K562 (cell line): ENCODE data around the gene PCP2. TPM values are rescaled to one million over a fixed set of nuclear protein-coding genes. Genes with fewer than 3 reads are reported as not detected.

Experiments used
- ATF4 ChIP-seq: fragments of 450-650 bp; formaldehyde crosslinking; IDR thresholded peaks from 2 replicates; pipeline ENCODE4 v1.4.0; 2022; ENCODE audit warnings: mild to moderate bottlenecking, moderate library complexity
- BACH1 ChIP-seq: fragments of 200-800 bp; sonication (Bioruptor generic); IDR thresholded peaks from 2 replicates; pipeline ENCODE4 v1.6.1; 2016; ENCODE audit warnings: missing genetic modification characterization, missing compliant biosample characterization
- BHLHE40 ChIP-seq: IDR thresholded peaks from 2 replicates; pipeline ENCODE4 v1.6.1; 2011; ENCODE audit warnings: low read length, improper control_type of control experiment
- CBFA2T3 ChIP-seq: fragments of 450-650 bp; IDR thresholded peaks from 2 replicates; pipeline ENCODE4 v1.6.1; 2017
- CBX1 ChIP-seq: sonication (generic); IDR thresholded peaks from 2 replicates; pipeline ENCODE4 v1.6.1; 2016; ENCODE audit warnings: antibody characterized with exemption, low read depth, mild to moderate bottlenecking
- ESRRB ChIP-seq: fragments of 250-450 bp; sonication (Bioruptor Pico); IDR thresholded peaks from 2 replicates; pipeline ENCODE4 v1.5.0; 2020; ENCODE audit warnings: mild to moderate bottlenecking, moderate library complexity, borderline replicate concordance
- FOXK1 ChIP-seq: sonication (generic); formaldehyde crosslinking; IDR thresholded peaks from 2 replicates; pipeline ENCODE4 v1.8.0; 2022; ENCODE audit warnings: missing genetic modification reagents, mild to moderate bottlenecking, borderline replicate concordance
- HDAC1 ChIP-seq, 2 experiments: fragments of 450-650 bp; IDR thresholded peaks; 2 replicates each; pipeline ENCODE4 v1.6.1; 2016 to 2017; ENCODE audit warnings: inconsistent platforms in 1 of 2, mild to moderate bottlenecking in 1 of 2, moderate library complexity in 1 of 2
- KLF13 ChIP-seq: fragments of 450-650 bp; IDR thresholded peaks from 2 replicates; pipeline ENCODE4 v1.6.1; 2016; ENCODE audit warnings: missing genetic modification characterization, low read depth, mild to moderate bottlenecking, missing compliant biosample characterization, moderate library complexity, borderline replicate concordance
- MYNN ChIP-seq, 2 experiments: sonication (generic); formaldehyde crosslinking in 1 of 2; IDR thresholded peaks; 2 replicates each; pipeline versions ENCODE4 v1.5.0 to v1.6.1; 2016 to 2020; ENCODE audit warnings: antibody characterized with exemption in 1 of 2, missing genetic modification reagents in 1 of 2
- NFRKB ChIP-seq: fragments of 450-650 bp; IDR thresholded peaks from 2 replicates; pipeline ENCODE4 v1.6.1; 2016; ENCODE audit warnings: low read depth
- POLR2B ChIP-seq: fragments of 450-650 bp; IDR thresholded peaks from 2 replicates; pipeline ENCODE4 v1.6.1; 2018; ENCODE audit warnings: low read depth; ENCODE audit not compliant: partially characterized antibody
- PTTG1 ChIP-seq: fragments of 450-650 bp; IDR thresholded peaks from 2 replicates; pipeline ENCODE4 v1.6.1; 2016; ENCODE audit warnings: low read depth, mild to moderate bottlenecking, missing genetic modification characterization, missing compliant biosample characterization
- REST ChIP-seq, 2 experiments: fragments of 450-650 bp; formaldehyde crosslinking in 1 of 2; IDR thresholded peaks; 2 replicates each; pipeline versions ENCODE4 v1.4.0 to v1.6.1; 2014 to 2020; ENCODE audit warnings: mild to moderate bottlenecking in 2 of 2, borderline replicate concordance in 1 of 2, low read depth in 1 of 2
- ZFX ChIP-seq: sonication (generic); formaldehyde crosslinking; IDR thresholded peaks from 2 replicates; pipeline ENCODE4 v1.8.0; 2022; ENCODE audit warnings: mild to moderate bottlenecking, missing genetic modification reagents, moderate library complexity
- polyA plus RNA-seq, 8 experiments: library from polyadenylated mRNA; depleted of rRNA in 4 of 8; stranded (reverse) in 5 of 8; unstranded in 3 of 8; fragments of >200 nt; fragmentation: Nextera tagmentation in 2 of 8; fragmentation: Illumina TruSeq in 1 of 8; extraction: Ambion mirVana in 2 of 8; extraction: Trizol in 1 of 8; gene quantifications; 2 replicates each; pipeline versions ENCODE4 v1.2.1 to v1.2.3, GENCODE V29; 2011 to 2014; ENCODE audit warnings: inconsistent platforms in 1 of 8, missing spikeins in 1 of 8
- total RNA-seq, 7 experiments: library from RNA; depleted of rRNA in 6 of 7; stranded (reverse); fragments of >200 nt in 6 of 7; fragmentation: Illumina TruSeq in 2 of 7; extraction: Trizol in 2 of 7; gene quantifications; 2 replicates each; pipeline versions ENCODE4 v1.2.1 to v1.2.3, GENCODE V29; 2011 to 2021; ENCODE audit warnings: low replicate concordance in 1 of 7
- TF ChIP-seq, protein P1 (sequence below), 2 experiments: fragments of 200-800 bp in 1 of 2; sonication (Bioruptor generic) in 1 of 2; sonication (generic) in 1 of 2; formaldehyde crosslinking in 1 of 2; IDR thresholded peaks in 1 of 2; conservative IDR thresholded peaks in 1 of 2; 2 replicates each; pipeline versions ENCODE4 v1.5.0 to v1.6.1; 2016 to 2020; ENCODE audit warnings: missing compliant biosample characterization in 1 of 2, missing genetic modification characterization in 1 of 2, missing genetic modification reagents in 1 of 2

Gene PCP2
- total and polyA plus RNA-seq, 9 of the 15 experiments (the other 6 are each of a cell fraction or from before 2014, with no cell fraction given): 0.17 to 1.3 (median 0.49) TPM; not detected in 3

DNA sequence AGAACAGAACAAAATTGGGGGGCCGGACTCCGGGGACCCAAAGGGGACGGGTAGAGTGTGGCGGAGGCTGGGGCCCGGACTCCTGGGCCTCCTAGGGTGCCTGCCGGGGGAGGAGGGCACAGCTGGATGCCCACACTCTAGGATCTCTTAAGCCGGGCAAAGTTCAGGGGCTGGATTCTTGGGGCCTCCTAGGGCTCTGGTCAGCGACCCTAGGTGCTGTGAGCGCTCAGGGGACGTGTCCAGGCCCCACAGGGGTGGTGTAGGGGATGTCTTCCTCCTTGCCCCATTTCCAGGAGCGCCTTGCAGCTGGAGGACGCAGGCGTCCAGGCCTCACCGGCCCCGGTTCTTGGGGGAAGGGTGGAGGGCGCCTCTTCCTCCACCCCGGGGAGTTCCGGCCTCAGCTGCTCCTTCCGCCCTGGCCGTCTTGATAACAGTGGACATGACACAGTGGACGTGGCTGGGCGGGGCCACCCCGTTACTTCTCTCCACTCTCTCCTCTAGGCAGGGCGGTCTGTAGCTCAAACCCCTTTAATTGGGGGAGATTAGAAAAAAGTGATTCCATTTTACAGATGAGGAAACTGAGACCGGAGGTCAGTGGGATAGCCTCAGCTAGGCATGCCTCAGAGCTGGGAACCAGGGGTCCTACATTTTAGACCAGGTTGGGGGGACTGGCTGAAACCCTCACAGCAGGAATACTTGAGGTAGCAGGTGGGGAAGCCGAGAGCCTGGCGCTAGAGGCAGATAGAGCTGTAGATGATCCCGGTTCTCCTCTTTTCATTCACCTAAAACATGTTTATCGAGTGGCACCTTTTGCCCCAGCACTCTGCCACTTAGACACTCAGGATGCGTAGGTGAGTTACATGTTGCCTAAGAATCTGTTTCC lies 4.1 kb upstream of the PCP2 start (continued):
- no peak for TF ChIP-seq ESRRB (CRISPR knock-in tag)
- TF ChIP-seq KLF13: no peak
- no peak for TF ChIP-seq MYNN (IDR thresholded peaks at IDR 0.05)
- TF ChIP-seq MYNN (CRISPR knock-in tag; IDR thresholded peaks at IDR 0.05): no peak
- TF ChIP-seq ATF4 (CRISPR knock-in tag): no peak
- 0 out of 2 replicates have a peak, but pooled peaks have one; percentile 4 for TF ChIP-seq BHLHE40
- TF ChIP-seq NFRKB: peak; percentile 92
- no peak for TF ChIP-seq CBX1
- no peak for TF ChIP-seq FOXK1 (CRISPR knock-in tag)
- TF ChIP-seq BACH1 (tag): no peak
- peak; percentile 42; the same call in 1 of the 2 replicates for TF ChIP-seq REST (IDR thresholded peaks at IDR 0.05; ENCODE audit: borderline replicate concordance)
- 0 out of 2 replicates have a peak, but pooled peaks have one; percentile 30 for TF ChIP-seq REST (CRISPR knock-in tag; IDR thresholded peaks at IDR 0.05; ENCODE audit: low read depth)
- peak; percentile 65 for TF ChIP-seq CBFA2T3
- TF ChIP-seq PTTG1 (tag): no peak
- TF ChIP-seq, protein P1, sequence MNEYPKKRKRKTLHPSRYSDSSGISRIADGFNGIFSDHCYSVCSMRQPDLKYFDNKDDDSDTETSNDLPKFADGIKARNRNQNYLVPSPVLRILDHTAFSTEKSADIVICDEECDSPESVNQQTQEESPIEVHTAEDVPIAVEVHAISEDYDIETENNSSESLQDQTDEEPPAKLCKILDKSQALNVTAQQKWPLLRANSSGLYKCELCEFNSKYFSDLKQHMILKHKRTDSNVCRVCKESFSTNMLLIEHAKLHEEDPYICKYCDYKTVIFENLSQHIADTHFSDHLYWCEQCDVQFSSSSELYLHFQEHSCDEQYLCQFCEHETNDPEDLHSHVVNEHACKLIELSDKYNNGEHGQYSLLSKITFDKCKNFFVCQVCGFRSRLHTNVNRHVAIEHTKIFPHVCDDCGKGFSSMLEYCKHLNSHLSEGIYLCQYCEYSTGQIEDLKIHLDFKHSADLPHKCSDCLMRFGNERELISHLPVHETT (CRISPR knock-in tag; conservative IDR thresholded peaks at IDR 0.05 in 1 of 2, IDR thresholded peaks at IDR 0.05 in 1 of 2): peak in 1 of 2 experiments; percentile 63; a peak in 1 of 4 replicates
- peak in 1 of 2 experiments; percentile 53; a peak in 1 of 4 replicates for TF ChIP-seq HDAC1 (IDR thresholded peaks at IDR 0.05)
- peak; percentile 72 for TF ChIP-seq ZFX (CRISPR knock-in tag)
- no peak for TF ChIP-seq POLR2B
